HG03159 (cell line): Measurements from ENCODE around the gene ATP2C2.
A peak's percentile ranks its signal among the peaks of the same experiment; 100 is the strongest.

Experiments used
- ATAC-seq: cut with Tn5 transposase; IDR thresholded peaks from one replicate; pipeline ENCODE4 v1.9.1; 2021; ENCODE audit warnings: mild to moderate bottlenecking, moderate library complexity; ENCODE audit not compliant: unreplicated experiment

The ATP2C2 gene

DNA sequence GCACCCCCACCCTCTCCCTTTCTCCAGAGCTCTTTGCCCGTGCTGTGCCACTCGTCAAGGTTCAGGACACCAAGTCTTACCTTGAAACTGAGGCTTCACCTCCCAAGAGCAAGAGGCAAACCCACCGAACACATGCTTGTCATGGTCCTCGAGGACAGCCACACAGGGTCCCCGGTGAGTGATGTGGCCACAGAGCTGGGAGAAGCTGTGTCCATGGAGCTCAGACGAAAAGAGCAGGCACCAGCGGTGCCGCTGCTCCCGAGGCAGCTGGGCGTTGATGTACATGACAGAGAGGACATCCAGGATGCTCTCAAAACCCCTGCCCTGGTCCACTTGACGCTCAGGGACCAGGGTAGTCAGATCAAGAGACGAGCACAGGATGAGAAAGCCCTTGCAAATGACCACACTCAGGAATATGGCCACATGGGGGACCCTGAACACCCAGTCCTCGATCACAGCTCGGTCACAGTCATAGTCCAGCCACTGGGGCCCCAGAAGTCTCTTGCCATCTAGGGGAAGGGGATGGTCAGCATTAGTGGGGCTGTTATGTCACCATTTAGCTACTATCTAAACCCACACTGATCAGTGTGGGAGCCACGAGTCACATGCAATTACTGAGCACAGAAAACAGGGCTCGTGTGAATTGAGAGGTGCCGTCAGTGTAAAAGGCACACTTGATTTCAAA is 118.4 kb downstream of the ATP2C2 start:
- no peak for ATAC-seq

DNA sequence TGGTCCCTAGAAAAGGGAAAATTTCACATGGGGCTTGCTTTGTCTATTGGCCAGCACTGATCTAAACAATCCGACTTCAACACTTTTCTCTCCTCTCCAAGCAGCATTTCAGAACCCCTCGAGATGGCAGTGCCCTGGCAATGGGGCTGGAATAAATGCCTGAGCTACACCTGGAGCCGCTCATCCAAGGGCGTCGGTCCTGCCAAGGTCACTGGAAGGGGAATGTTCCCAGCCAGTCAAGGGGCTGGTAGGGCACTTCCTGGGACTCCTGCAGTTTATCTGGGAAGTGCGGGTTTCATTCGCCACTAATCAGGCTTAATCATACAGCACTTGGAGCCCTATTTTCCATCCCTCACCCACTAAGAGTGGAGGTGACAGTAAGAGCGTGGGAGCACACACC is 119.0 kb downstream of the ATP2C2 start:
- ATAC-seq = no peak

DNA sequence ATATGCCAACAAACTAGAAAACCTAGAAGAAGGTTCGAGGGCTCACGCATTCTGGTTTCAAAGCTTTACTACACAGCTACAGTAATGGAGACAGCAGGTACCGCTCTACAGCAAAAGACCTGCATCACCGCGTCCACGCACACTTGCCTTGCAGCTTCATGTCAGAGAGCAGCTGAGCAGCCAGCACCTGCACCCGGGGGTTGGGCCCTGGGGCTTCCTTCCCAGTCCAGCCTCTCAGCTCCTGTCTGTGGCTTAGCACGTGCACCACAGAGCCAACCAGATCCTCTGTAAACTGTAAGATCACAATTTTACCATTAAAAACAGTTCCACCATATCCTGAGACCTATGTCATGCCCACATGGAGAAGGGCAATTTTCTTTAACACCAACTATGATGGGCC is 120.8 kb downstream of the ATP2C2 start:
- no peak for ATAC-seq

DNA sequence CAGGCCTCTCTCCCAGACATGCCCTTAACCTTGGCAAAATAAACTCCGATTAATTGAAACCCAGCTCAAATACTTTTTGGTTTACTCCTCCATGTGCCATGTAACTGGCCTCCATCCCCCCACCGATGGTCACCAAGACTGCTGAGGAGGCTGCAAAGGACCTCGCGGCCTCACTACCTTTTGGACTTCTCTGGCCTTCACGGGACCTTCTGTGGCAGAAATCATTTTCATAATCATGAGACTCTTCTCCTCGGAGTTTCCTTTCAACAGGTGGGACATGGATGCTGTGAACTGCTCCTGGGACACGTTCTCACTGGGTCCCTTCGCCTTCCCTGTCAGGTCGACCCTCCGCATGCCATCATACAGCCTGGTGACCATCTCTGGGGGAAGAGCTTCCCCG is 127.2 kb downstream of the ATP2C2 start:
- no peak for ATAC-seq

DNA sequence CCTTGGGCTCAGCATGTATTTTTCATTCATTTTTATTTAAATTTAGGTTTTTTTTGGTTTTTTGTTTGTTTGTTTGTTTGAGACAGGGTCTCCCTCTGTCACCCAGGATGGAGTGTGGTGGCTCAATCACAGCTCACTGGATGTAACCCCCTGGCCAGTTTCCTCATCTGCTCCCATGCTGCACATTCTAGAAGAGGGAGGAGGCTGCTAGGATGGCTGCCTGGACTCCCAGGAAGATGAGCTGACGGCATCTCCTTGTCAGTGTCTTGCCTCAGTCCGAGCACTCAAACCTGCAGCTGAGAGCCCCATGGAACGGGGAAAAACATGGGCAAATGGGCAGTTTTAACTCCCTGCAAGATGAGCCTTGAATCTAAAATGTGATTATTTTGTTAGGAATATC is 128.7 kb downstream of the ATP2C2 start:
- ATAC-seq = no peak

DNA sequence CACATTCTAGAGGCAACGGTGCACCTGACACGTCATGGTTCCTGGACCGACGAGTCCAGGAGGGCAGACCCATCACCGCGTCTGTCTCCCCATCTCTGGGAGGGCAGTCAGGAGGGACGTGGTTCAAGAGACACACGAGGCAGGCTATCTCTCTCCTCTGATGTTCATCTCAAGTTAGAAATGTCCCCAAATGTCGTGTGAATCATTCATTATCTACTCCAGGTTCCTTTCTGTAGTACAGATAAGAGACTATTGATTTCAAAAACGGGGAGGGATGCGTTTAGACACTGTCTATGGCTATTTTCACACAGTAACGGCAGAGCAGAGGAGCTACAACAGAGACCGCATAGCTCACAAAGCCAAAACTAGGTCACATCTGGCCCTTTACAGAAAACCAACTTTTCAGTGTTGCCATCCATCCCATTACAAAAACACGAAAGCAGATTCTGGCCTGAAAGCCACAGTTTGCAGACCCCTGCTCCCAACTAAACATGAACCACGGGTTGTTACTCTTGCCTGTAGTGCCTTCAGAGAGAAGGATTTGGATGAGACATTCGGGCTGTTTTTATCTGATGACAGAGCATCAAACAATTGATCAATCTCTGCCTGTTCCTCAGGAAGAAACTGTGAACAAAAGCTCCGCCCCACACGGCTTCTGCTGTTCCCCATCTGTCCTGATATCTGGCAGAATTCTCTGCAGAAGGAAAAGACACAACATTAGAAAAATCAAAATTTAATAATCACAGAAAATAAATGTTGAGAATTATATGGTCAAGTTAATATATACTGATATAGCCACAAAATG is 129.3 kb downstream of the ATP2C2 start:
- ATAC-seq = no peak

DNA sequence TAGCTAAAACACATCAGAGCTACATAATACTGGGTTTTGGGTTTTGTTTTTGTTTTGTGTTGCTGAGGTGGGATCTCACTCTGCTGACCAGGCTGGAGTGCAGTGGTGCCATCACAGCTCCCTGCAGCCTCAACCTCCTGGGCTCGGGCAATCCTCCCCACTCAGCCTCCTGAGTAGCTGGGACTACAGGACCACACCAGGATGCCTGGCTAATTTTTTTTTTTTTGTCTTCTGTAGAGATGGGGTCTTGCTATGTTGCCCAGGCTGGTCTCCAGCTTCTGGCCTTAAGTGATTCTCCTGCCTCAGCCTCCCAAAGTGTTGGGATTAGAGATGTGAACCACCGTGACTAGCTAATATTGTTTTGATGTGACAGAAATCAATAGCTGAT is 129.9 kb downstream of the ATP2C2 start:
- no peak for ATAC-seq

DNA sequence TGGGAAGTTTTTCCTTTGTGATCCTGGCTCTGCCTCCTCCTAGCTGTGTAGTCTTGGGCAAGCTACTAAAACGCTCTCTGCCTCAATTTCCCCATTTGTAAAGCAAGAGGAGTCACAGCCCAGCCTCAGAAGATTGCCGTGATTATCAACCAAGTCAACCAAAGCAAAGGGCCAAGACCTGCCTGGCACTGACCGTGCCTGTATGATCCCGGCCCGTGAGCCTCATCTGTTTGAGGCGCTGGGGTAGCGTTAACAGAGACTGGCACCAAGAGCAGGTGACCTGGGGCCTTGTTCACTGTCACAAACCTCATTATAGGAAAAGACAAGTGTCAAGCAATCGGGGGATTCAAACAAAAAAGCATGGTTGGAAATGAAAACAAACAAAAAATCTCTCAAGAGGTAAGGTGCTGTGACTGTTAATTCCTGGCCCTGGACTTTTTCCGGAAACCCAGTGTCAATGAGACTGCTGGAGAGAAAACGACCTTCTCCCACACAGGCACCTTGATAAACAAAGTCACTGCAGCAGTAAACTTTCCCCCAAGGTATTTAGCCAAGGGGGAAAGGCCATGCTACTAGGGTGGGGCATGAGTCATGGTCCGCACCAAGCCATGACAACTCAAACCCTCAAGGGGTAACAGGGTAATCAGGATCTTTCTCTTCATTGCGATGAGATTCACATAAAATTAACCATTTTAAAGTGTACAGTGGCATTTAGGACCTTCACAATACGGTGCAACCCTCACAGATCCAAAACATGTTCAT is 130.7 kb downstream of the ATP2C2 start:
- ATAC-seq = no peak

DNA sequence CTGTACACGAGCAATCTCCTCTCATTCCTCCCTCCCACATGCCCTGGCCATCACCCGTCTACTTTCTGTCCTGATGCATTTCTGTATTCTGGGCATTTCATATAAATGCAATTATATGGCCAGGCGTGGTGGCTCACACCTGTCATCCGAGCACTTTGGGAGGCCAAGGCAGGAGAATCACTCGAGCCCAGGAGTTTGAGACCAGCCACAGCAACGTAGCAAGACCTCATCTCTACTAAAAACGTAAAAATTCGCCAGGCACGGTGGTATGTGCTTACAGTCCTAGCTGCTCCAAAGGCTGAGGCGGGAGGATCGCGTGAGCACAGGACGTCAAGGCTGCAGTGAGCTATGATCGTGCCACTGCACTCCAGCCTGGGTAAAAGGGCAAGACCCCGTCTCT is 131.3 kb downstream of the ATP2C2 start:
- ATAC-seq = no peak

DNA sequence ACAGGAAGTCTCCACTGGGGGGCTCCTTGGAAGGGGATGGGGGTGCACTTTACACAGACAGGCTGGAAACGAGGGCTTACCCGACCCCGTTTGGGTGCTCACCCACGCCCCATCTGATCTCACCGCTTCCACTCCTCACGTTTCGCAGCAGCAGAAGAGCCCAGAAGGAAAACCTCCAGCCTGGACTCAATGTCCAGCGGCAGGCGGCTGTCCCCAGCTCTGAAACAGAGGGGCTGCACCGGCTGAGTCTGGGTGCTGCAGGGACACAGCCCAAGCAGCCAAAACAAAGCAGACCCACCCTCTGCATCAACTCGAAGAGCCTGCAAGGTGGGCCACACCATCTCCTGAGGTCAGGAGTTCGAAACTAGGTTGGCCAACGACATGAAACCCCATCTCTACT is 132.2 kb downstream of the ATP2C2 start:
- no peak for ATAC-seq

DNA sequence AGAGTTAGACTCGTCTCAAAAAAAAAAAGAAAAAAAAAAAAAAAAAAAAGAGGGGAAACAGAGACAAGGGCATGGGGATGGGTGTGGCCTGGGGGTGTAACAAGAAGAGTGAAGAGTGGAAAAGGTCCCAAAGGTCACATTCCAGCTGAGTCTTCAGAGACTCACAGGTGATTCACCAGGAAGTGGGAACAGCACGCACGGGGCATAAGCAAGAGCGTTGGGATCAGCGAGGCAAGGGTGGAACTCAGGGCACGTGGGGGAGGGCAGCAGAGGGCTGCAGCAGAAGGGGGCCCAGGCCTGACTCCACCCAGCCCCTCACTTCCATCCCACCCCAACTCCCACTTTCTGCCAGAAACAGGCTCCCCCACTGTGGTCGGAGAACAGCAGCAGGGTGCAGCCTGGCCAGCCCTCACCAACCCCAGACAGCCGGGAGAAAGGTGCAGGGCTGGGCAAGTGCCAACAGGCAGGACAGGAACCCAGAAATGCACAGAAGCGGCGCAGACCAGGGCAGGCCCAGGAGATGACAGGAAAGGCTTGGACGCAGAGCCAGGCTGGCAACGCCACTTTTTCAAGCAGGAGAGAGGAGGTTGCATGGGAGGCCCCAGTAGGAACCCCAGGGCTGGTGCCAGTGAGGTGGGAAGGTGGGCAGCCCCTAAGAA is 132.9 kb downstream of the ATP2C2 start:
- no peak for ATAC-seq

DNA sequence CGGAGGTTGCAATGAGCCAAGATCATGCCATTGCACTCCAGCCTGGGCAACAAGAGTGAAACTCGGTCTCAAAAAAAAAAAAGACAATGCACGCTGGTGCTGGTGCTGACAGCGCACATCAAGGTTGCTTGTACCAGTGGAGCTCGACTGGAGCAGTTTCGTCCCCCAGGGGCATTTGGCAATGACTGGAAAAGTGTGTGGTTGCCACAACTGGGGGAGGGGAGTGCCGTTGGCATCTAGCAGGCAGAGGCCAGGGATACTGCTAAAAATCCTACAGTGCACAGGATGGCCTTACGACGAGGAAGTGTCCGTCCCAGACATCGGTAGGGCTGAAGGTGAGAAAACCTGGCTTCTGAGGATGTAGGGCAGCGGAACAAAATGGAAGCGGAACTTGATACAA is 133.7 kb downstream of the ATP2C2 start:
- no peak for ATAC-seq

DNA sequence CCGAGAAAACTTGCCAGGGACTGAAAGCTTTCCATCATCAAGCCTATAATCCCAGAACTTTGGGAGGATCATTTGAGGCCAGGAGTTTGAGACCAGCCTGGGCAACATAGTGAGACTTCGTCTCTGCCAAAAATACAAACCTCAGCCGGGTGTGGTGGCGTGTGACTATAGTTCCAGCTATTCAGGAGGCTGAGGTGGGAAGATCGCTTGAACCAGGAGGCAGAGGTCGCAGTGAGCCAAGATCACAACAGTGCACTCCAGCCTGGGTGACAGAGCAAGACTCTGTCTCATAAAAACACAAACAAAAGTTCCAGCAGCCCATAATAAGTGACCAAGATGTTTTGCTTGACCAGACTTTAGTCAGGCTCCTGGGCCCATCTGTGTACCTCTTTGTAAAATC is 134.2 kb downstream of the ATP2C2 start:
- no peak for ATAC-seq

DNA sequence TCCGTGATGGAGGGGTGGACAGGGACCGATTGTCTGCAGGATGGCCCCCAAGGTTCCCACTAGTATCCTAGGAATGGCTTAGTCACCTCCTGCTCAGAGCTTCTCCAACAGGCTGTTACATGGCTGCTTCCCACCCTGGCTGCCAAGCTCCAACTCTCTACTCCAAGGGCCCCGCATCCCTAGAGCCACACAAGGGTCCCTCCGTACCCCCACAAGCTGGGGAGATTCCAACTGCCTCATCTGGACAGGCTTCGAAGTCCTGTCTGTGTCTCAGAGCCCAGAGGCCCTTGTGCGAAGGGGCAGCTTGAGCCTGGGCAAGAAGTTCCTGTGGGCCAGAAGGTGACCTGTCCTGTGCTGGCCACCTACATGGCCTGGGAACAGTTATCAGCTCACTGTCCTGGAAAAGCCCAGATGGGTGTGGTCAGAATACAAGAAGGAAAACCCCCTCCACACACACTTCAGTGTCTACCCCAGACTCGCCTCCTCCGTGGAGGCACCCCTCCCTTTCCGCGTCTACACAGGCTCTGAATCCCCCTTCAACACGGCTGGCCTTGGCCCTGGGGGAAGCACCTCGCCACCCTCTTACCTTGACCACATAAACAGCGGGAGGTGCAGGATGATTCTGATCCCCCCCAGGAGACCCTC is 135.5 kb downstream of the ATP2C2 start:
- ATAC-seq = peak; percentile 1

DNA sequence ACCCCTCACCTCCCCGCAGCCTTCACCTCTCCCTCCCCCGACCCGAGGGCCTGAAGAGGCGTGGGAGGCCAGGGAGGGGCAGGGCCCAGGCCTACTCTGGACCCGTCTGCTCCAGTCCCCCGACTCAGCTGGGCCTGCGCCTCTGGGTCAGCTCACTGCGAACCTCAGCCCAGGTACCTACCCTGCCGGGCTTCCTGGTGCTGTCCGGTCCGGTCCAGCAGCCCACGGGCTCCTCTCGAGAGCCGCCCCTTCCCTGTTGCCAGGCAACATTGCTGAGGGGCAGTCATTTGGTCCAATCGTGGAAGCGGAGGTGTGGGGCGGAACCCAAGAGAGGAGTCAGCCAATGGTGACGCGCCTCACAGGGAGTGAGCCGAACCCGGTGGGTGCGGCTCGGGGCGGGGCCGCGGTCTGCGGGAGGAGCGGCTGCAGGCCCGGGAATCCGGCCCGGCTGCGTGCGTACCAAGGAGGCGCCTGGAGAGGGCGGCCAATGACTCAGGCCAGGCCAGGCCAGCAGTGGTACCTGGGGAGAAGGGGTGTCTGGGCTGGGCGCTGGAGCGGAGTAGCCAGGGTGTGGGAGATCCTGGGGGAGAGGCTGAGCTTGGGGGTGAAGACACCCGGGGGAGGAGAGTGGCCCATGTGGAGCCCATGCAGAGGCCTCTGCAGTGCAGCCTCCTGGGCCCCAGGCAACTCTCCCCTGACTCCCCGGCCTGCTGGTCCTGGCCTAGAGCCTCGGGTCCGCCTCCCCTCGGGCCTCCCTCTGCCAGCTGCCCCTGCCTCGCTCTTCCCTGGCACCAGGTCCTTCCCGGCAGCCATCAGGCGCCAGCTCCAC is 136.3 kb downstream of the ATP2C2 start, which contains the start of gene MEAK7:
Gene MEAK7 (minus strand): TSS at position 240 of the 829 bp plus-strand sequence. CDS start 6,573 bp downstream, outside the sequence.
- peak; percentile 95 for ATAC-seq

DNA sequence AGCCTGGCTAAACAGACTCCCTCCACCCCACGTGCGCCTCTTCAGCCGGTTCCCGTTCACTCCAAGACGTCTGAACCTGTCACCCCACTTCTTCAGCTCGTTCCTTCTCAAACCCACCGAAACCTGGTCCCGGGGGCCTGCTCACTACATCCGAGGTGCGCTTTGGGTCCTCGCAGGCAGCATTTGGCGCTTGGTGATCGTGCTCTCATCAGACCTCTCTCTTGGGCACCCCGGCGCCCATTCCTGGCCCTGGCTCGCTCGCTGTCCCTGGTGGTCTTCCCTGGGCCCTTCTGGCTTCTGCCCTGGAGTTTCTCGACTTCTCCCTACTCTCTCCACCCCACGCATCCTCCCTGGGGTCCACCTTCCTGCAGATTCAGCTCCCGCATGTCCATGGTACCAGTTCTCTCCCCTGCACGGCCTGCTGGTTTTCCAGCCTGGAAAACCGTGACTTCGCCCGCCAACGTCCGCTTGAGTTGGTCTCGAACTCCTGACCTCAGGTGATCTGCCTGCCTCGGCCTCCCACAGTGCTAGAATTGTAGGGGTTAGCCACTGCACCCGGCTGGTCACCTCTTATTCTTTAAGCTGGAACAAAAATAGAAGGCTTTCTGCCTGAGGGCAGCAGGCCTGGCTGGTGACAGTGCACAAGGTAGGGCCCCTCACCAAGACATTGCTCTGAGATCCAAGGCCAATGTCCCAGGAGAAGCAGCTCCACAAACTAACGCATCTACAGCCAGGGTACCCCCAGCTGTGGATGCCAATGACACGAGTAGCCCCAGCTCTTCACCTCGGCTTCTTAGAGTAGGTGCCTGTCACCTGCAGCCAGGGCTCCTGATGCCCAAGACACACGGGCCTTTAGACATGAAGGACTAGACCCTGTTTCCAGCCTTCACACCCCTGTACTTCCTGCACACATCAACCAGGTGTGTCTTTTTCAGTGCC is 137.2 kb downstream of the ATP2C2 start:
- ATAC-seq = no peak

DNA sequence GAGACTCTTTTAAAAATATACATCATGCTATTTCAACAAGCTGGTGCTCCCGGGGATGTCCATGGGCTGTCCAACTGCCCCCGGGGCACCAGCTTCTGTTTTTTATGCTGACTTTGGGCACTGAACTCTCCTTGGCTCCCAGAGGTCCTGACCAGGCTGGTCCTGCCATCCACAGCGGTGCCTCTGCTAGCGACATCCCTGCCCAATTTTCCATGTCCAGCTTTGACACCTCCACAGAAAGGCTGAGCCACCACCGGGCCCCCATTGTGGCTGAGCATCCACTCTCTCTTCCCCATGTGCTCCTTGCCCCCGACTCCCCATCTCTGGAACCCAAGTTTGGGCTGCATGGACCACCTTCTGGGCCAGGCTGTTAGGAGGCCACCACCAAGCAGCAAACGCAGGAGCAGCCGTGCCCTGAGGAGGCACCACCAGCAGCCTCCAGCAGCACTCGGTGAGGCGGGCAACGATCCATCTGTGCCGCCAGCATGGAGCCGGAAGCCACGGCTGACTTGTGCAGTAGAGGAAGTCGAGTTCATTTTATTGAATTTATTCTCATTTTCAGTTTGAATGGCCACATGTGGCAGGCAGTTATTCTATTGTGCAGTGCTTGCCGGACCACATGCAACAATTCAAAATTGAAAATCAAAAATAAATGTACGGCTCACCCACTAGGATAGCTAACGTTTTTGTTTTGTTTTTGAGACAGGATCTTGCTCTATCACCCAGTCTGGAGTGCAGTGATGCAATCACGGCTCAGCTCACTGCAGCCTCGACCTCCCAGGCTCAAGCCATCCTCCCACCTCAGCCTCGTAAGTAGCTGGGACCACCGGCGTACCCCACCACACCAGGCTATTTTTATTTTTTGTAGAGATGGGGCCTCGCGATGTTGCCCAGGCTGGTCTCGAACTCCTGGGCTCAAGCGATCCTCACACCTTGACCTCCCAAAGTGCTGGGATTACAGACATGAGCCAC is 139.0 kb downstream of the ATP2C2 start:
- no peak for ATAC-seq

DNA sequence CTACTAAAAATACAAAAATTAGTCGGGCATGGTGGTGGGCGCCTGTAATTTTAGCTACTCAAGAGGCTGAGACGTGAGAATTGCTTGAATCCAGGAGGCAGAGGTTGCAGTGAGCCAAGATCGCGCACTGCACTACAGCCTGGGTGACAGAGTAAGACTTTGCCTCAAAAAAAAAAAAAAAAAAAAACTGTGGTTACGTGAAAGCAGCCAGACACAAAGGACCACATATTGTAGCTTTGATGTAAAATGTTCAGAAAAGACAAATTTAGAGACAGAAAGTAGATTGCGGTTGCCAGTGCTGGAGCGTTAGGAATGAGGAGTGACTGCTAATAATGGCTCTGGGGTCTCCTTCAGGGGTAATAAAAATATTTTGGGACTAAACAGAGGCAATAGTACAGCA is 140.2 kb downstream of the ATP2C2 start:
- ATAC-seq = no peak
